Measurements from ENCODE around the gene UNC119B. TPM values are rescaled to one million over a fixed set of nuclear protein-coding genes. Genes with fewer than 3 reads are reported as not detected.

Gene UNC119B
- total RNA-seq, 1 donor = 23.2 TPM

DNA sequence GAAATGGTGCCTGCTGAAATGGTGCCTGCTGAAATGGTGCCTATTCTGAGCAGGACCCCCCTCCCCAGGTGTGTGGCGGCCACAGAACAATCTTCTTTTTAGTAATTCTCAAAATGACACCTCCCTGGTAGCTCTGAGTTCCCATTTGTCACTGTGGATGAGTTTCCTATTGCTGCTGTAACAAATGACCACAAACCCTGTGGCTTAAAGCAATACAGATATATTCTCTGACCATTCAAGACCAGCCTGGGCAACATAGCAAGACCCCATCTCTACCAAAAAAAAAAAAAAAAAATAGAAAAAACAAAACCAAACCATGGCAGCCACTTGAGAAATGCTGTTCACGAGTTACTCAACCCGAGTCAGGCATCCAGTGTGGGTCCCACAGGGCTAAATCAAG, 23.3 kb downstream of the UNC119B start:
- H3K36me3 ChIP-seq (ENCODE audit: insufficient read depth, low read length) = no peaks in the 10 kb centered on the region
- no peak overlapping the region for H2AFZ ChIP-seq (ENCODE audit: low read length)
- H3K4me3 ChIP-seq (ENCODE audit: insufficient read depth, low read length) = no peak overlapping the region
- H3K4me2 ChIP-seq (ENCODE audit: insufficient read depth, low read length) = no peak overlapping the region
- H3K79me2 ChIP-seq (ENCODE audit: insufficient read depth, low read length) = no peaks in the 10 kb centered on the region
- no peaks in the 10 kb centered on the region for H4K20me1 ChIP-seq (ENCODE audit: insufficient read depth, low read length)
- no peak overlapping the region for H3K27ac ChIP-seq (ENCODE audit: low read depth, low read length)
- TF ChIP-seq, protein P1, sequence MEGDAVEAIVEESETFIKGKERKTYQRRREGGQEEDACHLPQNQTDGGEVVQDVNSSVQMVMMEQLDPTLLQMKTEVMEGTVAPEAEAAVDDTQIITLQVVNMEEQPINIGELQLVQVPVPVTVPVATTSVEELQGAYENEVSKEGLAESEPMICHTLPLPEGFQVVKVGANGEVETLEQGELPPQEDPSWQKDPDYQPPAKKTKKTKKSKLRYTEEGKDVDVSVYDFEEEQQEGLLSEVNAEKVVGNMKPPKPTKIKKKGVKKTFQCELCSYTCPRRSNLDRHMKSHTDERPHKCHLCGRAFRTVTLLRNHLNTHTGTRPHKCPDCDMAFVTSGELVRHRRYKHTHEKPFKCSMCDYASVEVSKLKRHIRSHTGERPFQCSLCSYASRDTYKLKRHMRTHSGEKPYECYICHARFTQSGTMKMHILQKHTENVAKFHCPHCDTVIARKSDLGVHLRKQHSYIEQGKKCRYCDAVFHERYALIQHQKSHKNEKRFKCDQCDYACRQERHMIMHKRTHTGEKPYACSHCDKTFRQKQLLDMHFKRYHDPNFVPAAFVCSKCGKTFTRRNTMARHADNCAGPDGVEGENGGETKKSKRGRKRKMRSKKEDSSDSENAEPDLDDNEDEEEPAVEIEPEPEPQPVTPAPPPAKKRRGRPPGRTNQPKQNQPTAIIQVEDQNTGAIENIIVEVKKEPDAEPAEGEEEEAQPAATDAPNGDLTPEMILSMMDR (IDR thresholded peaks at IDR 0.05; ENCODE audit: extremely low read depth, low read depth, low read length) = no peak
- no peak for DNase-seq (ENCODE audit: insufficient read length, low spot score, missing footprints)
- H3K4me1 ChIP-seq (ENCODE audit: insufficient read depth, low read length) = no peaks in the 10 kb centered on the region
- no peaks in the 10 kb centered on the region for H3K27me3 ChIP-seq (ENCODE audit: insufficient read depth, low read length)
- no peaks in the 10 kb centered on the region for H3K9me3 ChIP-seq (ENCODE audit: low read depth, low read length)

GRCh38 chr12:120734210-120734609, 24.0 kb downstream of the UNC119B start:
- H4K20me1 ChIP-seq (ENCODE audit: insufficient read depth, low read length) = no peaks in the 10 kb centered on the region
- no peaks in the 10 kb centered on the region for H3K27me3 ChIP-seq (ENCODE audit: insufficient read depth, low read length)
- no peak overlapping the region for H3K4me3 ChIP-seq (ENCODE audit: insufficient read depth, low read length)
- H3K4me1 ChIP-seq (ENCODE audit: insufficient read depth, low read length) = no peaks in the 10 kb centered on the region
- no peaks in the 10 kb centered on the region for H3K36me3 ChIP-seq (ENCODE audit: insufficient read depth, low read length)
- no peaks in the 10 kb centered on the region for H3K9me3 ChIP-seq (ENCODE audit: low read depth, low read length)
- H3K27ac ChIP-seq (ENCODE audit: low read depth, low read length) = no peak overlapping the region
- TF ChIP-seq, protein P1 (IDR thresholded peaks at IDR 0.05; ENCODE audit: extremely low read depth, low read depth, low read length) = no peak
- no peak overlapping the region for H3K4me2 ChIP-seq (ENCODE audit: insufficient read depth, low read length)
- DNase-seq (ENCODE audit: insufficient read length, low spot score, missing footprints) = no peak
- no peak overlapping the region for H2AFZ ChIP-seq (ENCODE audit: low read length)
- H3K79me2 ChIP-seq (ENCODE audit: insufficient read depth, low read length) = no peaks in the 10 kb centered on the region

DNA sequence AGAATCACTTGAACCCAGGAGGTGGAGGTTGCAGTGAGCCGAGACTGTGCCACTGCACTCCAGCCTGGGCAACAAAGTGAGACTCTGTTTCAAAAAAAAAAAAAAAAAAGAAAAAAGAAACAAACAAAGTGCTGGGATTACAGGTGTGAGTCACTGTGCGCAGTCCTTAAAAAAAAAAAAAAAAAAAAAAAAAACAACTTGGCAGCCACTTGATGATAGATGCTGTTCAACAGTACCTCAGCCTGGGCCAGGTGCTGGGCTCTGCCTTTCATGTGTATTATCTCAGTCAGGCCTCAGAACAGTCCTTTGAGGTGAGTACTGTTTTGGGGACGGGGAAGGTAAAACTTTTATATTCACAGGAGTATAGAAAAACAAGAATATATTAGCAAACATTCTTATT, 24.9 kb downstream of the UNC119B start:
- H3K4me1 ChIP-seq (ENCODE audit: insufficient read depth, low read length) = no peaks in the 10 kb centered on the region
- H4K20me1 ChIP-seq (ENCODE audit: insufficient read depth, low read length) = no peaks in the 10 kb centered on the region
- H2AFZ ChIP-seq (ENCODE audit: low read length) = no peak overlapping the region
- no peaks in the 10 kb centered on the region for H3K79me2 ChIP-seq (ENCODE audit: insufficient read depth, low read length)
- no peak overlapping the region for H3K4me2 ChIP-seq (ENCODE audit: insufficient read depth, low read length)
- H3K9me3 ChIP-seq (ENCODE audit: low read depth, low read length) = no peaks in the 10 kb centered on the region
- H3K36me3 ChIP-seq (ENCODE audit: insufficient read depth, low read length) = no peaks in the 10 kb centered on the region
- DNase-seq (ENCODE audit: insufficient read length, low spot score, missing footprints) = no peak
- TF ChIP-seq, protein P1 (IDR thresholded peaks at IDR 0.05; ENCODE audit: extremely low read depth, low read depth, low read length) = no peak
- H3K27ac ChIP-seq (ENCODE audit: low read depth, low read length) = no peak overlapping the region
- no peaks in the 10 kb centered on the region for H3K27me3 ChIP-seq (ENCODE audit: insufficient read depth, low read length)
- no peak overlapping the region for H3K4me3 ChIP-seq (ENCODE audit: insufficient read depth, low read length)

GRCh38 chr12:120736404-120737331, 26.4 kb downstream of the UNC119B start:
- H3K27ac ChIP-seq (ENCODE audit: low read depth, low read length) = no peak overlapping the region
- no peak overlapping the region for H2AFZ ChIP-seq (ENCODE audit: low read length)
- no peaks in the 10 kb centered on the region for H3K36me3 ChIP-seq (ENCODE audit: insufficient read depth, low read length)
- H4K20me1 ChIP-seq (ENCODE audit: insufficient read depth, low read length) = no peaks in the 10 kb centered on the region
- H3K4me1 ChIP-seq (ENCODE audit: insufficient read depth, low read length) = no peaks in the 10 kb centered on the region
- no peak overlapping the region for H3K4me2 ChIP-seq (ENCODE audit: insufficient read depth, low read length)
- no peaks in the 10 kb centered on the region for H3K9me3 ChIP-seq (ENCODE audit: low read depth, low read length)
- TF ChIP-seq, protein P1 (IDR thresholded peaks at IDR 0.05; ENCODE audit: extremely low read depth, low read depth, low read length) = no peak
- peak; percentile 79 for DNase-seq (ENCODE audit: insufficient read length, low spot score, missing footprints)
- H3K4me3 ChIP-seq (ENCODE audit: insufficient read depth, low read length) = no peak overlapping the region
- no peaks in the 10 kb centered on the region for H3K27me3 ChIP-seq (ENCODE audit: insufficient read depth, low read length)
- no peaks in the 10 kb centered on the region for H3K79me2 ChIP-seq (ENCODE audit: insufficient read depth, low read length)

Data from osteoblast (primary cell).